Measurements from ENCODE around the gene CDX2. TPM values are rescaled to one million over a fixed set of nuclear protein-coding genes. Genes with fewer than 3 reads are reported as not detected.

CDX2 gene
- total RNA-seq, 2 experiments from 2014 or later = not detected

- ChIA-PET POLR2A (no interaction called here), CTCF (interaction anchor here (1.2 kb wide), 1 partner anchor 47 kb away, joined by 3 read pairs; no protein-coding TSS in a partner anchor)
- Mint-ChIP-seq H3K4me1 (ENCODE audit: low read depth) (no peaks in the 10 kb centered on the region), H3K27ac (no peak overlapping the region), H3K4me3 (no peak overlapping the region), H3K36me3 (ENCODE audit: low read depth) (no peaks in the 10 kb centered on the region), H3K27me3 (no peaks in the 10 kb centered on the region), H3K9me3 (no peaks in the 10 kb centered on the region)
- TF ChIP-seq, protein P1, sequence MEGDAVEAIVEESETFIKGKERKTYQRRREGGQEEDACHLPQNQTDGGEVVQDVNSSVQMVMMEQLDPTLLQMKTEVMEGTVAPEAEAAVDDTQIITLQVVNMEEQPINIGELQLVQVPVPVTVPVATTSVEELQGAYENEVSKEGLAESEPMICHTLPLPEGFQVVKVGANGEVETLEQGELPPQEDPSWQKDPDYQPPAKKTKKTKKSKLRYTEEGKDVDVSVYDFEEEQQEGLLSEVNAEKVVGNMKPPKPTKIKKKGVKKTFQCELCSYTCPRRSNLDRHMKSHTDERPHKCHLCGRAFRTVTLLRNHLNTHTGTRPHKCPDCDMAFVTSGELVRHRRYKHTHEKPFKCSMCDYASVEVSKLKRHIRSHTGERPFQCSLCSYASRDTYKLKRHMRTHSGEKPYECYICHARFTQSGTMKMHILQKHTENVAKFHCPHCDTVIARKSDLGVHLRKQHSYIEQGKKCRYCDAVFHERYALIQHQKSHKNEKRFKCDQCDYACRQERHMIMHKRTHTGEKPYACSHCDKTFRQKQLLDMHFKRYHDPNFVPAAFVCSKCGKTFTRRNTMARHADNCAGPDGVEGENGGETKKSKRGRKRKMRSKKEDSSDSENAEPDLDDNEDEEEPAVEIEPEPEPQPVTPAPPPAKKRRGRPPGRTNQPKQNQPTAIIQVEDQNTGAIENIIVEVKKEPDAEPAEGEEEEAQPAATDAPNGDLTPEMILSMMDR (IDR thresholded peaks at IDR 0.05) = no peak
- DNase-seq (no peak), ATAC-seq (no peak)
- intact Hi-C loops (cut with micrococcal nuclease) = no loop called here
Measured at GRCh38 chr13:28000567-28000966, 31.5 kb upstream of the CDX2 start.

- ChIA-PET POLR2A (no interaction called here), CTCF (interaction anchor here (0.9 to 2.2 kb wide), 6 partner anchors 10 to 636 kb away, joined by 3 to 15 read pairs (median 4); partner anchors contain the start of gene URAD)
- TF ChIP-seq, protein P1 (IDR thresholded peaks at IDR 0.05) = peak; percentile 46
- intact Hi-C loops (cut with micrococcal nuclease) = no loop called here
- Mint-ChIP-seq H3K36me3 (ENCODE audit: low read depth) (no peaks in the 10 kb centered on the region), H3K27me3 (no peaks in the 10 kb centered on the region), H3K9me3 (no peaks in the 10 kb centered on the region), H3K27ac (no peak overlapping the region), H3K4me1 (ENCODE audit: low read depth) (no peaks in the 10 kb centered on the region), H3K4me3 (no peak overlapping the region)
- ATAC-seq (peak; percentile 67), DNase-seq (peak; percentile 60)
Measured at GRCh38 chr13:27997904-27998522, 28.9 kb upstream of the CDX2 start.

DNA sequence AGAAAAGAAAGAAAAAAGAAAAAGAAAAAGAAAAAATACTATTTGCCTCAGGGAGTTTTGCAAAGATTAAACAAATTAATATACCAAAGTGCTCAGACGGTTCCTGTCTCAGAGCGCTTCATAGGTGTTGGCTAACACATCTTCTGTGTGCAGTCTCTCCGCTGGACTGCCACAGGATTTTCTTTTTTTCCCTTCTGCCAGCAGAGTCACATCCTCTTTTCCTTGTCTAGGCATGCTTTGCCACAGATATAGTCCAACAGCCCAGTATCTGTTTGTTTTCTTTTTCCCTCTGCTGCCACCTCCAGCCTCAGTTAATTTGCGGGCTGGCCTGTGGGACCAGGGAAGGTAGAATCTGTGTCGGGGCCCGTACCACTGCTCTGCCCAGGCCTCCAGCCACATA lies 22.8 kb upstream of the CDX2 start:
- H3K27ac Mint-ChIP-seq = no peak overlapping the region
- no peak for DNase-seq
- ATAC-seq = no peak
- H3K4me1 Mint-ChIP-seq (ENCODE audit: low read depth) = no peaks in the 10 kb centered on the region
- ChIA-PET POLR2A (no interaction called here), CTCF (interaction anchor here (1.1 kb wide), 1 partner anchor 8 kb away, joined by 3 read pairs; no protein-coding TSS in a partner anchor)
- peaks cover 2% of the 10 kb centered on the region for H3K27me3 Mint-ChIP-seq
- intact Hi-C loops (cut with micrococcal nuclease) = no loop called here
- H3K36me3 Mint-ChIP-seq (ENCODE audit: low read depth) = no peaks in the 10 kb centered on the region
- H3K4me3 Mint-ChIP-seq = no peak overlapping the region
- no peaks in the 10 kb centered on the region for H3K9me3 Mint-ChIP-seq
- TF ChIP-seq, protein P1 (IDR thresholded peaks at IDR 0.05) = no peak

DNA sequence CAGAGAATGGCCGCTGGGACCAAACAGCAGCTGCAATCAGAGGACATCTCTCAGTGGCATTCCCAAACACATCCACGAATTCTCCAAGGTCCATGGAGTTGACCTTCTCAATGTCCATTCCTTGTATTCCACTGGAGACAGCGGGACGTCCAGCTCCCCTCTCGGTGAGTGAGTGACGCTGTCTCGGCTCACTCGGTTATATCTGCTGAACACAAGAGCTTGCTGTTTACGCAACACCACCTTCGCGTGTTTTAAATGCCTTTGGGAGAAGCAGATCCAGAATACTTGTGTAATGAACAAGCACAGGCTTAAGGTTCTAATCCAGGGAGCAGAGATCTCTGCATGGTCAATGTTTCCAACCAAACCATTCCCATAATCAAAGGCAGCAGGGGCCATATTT lies 19.4 kb upstream of the CDX2 start, which contains the start of gene URAD:
URAD (minus strand) TSS at position 174 of the 400 bp plus-strand sequence; CDS start at position 118, 56 bp downstream.
- intact Hi-C loops (cut with micrococcal nuclease) = loop anchor here (10.0 kb wide), 1 partner anchor 614 kb away; no protein-coding TSS in a partner anchor
- H3K36me3 Mint-ChIP-seq (ENCODE audit: low read depth) = no peaks in the 10 kb centered on the region
- no peaks in the 10 kb centered on the region for H3K9me3 Mint-ChIP-seq
- no peak within 1 kb of the TSS for H3K27ac Mint-ChIP-seq
- DNase-seq (no peak), ATAC-seq (no peak)
- no peak within 1 kb of the TSS for H3K4me3 Mint-ChIP-seq
- ChIA-PET CTCF (interaction anchor here (1.1 to 9.7 kb wide), 3 partner anchors 9 to 613 kb away, joined by 3 to 187 read pairs (median 3); no protein-coding TSS in a partner anchor), POLR2A (no interaction called here)
- TF ChIP-seq, protein P1 (IDR thresholded peaks at IDR 0.05) = no peak
- H3K27me3 Mint-ChIP-seq = peaks cover 5% of the 10 kb centered on the region
- H3K4me1 Mint-ChIP-seq (ENCODE audit: low read depth) = no peaks in the 10 kb centered on the region

DNA sequence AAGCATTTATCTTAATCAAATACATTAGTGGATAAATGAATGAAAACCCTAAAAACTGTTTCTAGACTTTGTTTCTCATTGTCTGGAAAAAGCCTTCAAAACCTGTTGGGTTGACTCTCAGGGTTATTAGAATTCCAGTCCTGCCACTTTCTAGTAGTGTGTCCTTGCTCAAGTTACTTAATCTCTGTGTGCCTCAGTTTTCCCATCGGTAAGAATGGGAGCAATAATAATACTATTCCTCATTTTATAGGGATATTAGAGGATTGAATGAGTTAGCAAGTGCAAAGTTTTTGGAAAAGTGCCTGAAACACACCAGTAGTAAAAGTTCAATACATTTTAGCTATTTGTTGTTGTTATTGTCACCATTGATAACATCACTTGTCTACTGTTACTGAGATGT lies 16.5 kb upstream of the CDX2 start:
- Mint-ChIP-seq H3K4me1 (ENCODE audit: low read depth) (no peaks in the 10 kb centered on the region), H3K27ac (no peak overlapping the region), H3K27me3 (peaks cover 31% of the 10 kb centered on the region), H3K4me3 (no peak overlapping the region), H3K36me3 (ENCODE audit: low read depth) (no peaks in the 10 kb centered on the region), H3K9me3 (no peaks in the 10 kb centered on the region)
- DNase-seq (no peak), ATAC-seq (no peak)
- TF ChIP-seq, protein P1 (IDR thresholded peaks at IDR 0.05) = no peak
- intact Hi-C loops (cut with micrococcal nuclease) = loop anchor here (10.0 kb wide), 1 partner anchor 611 kb away; no protein-coding TSS in a partner anchor
- ChIA-PET POLR2A (no interaction called here), CTCF (interaction anchor here (1.1 to 9.7 kb wide), 11 partner anchors 12 to 623 kb away, joined by 3 to 187 read pairs (median 9); no protein-coding TSS in a partner anchor)

All from activated CD8-positive, alpha-beta T cell treated with anti-CD3 and anti-CD28 coated beads for 36 hours (primary cell).